GM21360 (cell line): Measurements from ENCODE around the gene CHRM1.
"Not testable (repeated sequence)": the region's sequence is repeated elsewhere in the genome, so short reads cannot be mapped to it uniquely, and the experiment has no call there.

Source experiments
- ATAC-seq: cut with Tn5 transposase; IDR thresholded peaks from one replicate; pipeline ENCODE4 v1.9.1; 2021; ENCODE audit warnings: mild to moderate bottlenecking, moderate library complexity; ENCODE audit not compliant: unreplicated experiment

Gene CHRM1, protein sequence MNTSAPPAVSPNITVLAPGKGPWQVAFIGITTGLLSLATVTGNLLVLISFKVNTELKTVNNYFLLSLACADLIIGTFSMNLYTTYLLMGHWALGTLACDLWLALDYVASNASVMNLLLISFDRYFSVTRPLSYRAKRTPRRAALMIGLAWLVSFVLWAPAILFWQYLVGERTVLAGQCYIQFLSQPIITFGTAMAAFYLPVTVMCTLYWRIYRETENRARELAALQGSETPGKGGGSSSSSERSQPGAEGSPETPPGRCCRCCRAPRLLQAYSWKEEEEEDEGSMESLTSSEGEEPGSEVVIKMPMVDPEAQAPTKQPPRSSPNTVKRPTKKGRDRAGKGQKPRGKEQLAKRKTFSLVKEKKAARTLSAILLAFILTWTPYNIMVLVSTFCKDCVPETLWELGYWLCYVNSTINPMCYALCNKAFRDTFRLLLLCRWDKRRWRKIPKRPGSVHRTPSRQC

DNA sequence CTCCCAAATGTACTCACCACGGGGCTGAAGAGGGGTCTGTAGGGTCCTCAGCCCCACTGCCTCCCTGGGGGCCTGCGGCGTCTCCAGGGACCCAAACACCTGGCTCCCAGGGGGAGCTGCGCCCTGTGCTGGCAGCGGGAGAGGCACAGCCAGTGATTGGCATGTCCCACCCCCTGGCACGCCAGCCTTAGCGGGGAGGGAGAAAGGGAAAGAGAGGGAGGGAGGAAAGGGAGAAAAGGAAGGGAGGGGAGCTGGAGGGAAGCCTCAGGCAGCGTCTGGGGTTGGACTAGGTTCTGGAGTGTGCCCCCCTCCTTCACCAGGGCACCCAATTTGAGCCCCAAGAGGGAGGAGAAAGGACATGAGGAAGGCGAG, at the start of gene CHRM1:
TSS of gene CHRM1 (minus strand) at position 163 of the 372 bp plus-strand sequence. CDS start 10,263 bp downstream, outside the sequence.
- no peak for ATAC-seq

DNA sequence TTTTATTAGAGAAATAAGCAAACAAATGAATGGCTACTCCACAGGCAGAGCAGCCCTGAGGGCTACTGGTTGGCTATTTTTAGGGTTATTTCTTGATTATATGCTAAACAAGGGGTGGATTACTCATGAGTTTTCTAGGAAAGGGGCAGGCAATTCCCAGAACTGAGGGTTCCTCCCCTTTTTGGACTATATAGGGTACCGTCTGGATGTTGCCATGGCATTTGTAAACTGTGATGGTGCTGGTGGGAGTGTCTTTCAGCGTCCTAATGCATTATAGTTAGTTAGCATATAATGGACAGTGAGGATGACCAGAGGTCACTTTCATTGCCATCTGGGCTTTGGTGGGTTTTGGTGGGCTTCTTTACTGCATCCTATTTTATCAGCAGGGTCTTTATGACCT, 44.4 kb upstream of the CHRM1 start:
- ATAC-seq: no peak

DNA sequence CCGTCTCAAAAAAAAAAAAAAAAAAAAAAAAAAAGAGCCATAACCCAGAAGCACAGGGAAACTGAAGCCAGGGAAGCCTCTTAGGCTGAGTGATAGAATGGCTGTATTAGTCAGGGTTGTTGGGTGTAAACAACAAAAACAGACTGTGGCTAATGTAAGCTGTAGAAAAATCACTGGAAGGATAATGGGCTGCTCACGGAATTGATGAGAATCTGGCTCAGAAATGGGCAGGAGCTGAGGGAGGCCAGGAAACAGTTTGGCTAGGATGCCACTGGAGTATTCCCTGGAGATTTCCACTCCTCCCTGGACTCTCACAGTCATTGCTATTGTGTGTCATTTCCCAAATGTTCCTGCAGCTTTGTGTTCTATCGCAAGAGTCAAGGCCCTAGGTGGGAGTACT, 41.2 kb upstream of the CHRM1 start:
- no peak for ATAC-seq

DNA sequence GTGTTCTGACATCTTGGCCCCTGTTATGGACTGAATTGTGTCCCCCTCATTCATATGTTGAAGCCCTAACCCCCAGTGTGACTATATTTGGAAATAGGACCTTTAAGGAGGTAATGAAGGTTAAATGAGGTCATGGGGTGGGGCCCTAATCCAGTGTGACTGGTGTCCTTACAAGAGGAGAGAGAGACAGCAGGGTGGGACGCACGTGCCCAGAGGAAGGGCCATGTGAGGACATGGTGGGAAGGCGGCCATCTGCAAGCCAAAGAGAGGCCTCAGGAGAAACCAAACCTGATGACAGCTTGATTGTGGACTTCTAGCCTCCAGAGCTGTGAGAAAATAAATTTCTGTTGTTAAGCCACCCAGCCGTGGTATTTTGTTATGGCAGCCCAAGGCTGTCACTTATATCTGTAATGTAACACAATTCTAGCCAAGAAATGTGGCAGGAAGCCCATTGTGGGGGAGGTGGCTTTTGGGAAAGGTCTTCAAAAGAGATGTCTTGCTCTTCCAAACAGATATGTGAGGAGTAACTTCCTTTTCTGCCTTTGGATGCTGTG, 39.9 kb upstream of the CHRM1 start:
- no peak for ATAC-seq

DNA sequence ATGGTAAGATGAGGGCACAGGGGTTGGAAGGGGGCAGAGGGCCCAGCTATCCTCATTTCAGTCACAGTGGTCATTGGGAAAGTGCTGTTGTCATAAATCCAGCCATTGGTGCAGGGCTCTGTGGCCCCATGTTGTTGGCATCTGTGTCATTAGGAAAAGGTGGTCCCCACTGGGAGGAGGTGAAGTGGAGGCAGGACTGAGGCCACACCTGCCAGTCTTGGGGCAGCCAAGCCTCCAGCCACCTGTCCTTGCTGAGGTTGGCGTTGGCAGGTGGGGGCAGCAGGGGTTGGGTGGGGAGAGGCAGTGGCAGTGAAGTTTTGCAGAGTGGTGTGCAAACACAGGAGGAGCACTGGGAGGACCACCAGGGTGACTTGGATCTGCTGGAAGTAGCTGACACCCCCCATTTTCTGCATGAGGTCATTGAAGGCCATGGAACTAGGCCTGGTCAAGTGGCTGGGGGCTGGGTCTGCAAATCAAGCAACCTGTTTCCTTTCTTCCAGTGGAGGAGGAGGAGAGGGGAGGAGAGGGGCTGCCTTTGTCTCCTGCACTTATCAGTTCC, 38.3 kb upstream of the CHRM1 start:
- ATAC-seq: no peak

DNA sequence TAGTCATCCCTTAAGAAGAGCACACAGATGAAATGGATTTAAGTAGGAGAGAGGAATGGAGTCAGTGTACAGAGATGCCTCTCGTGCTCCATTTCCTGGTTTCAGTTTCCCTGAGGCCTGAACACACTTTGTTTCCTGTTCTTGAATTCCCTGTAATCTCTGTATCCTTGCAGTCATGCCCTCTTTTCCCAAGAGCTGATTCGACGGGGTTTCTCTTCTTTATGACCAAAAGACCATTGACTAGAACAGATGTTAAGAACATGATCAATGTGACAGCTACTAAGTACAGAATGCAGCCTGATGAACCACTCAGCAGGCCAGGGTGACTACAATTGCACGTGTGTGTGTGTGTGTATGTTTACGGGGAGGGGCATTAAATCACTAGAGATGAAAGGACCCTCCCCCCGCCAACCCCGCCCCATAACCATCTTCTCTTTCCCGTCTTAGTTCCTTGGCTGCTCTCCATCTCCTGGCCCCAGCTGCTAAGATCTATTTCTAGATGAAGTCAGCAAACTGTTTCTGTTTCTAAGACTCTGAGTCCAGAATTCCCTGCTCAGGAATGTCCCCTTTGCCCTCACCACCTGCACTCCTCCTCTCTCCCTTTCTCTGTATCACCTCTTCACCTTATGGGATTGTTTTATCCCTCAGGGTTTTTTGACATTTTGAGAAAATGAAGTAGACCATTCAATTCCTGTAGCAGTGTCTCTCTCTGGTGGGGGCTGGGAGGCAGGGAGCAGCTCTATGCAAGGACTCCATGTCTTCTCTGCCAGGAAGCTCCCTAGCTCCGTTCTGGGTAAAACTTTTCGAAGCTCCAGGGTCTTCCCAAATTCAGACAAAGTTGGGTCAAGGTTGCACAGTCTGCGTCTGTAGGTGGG, 37.6 kb upstream of the CHRM1 start:
- no peak for ATAC-seq

DNA sequence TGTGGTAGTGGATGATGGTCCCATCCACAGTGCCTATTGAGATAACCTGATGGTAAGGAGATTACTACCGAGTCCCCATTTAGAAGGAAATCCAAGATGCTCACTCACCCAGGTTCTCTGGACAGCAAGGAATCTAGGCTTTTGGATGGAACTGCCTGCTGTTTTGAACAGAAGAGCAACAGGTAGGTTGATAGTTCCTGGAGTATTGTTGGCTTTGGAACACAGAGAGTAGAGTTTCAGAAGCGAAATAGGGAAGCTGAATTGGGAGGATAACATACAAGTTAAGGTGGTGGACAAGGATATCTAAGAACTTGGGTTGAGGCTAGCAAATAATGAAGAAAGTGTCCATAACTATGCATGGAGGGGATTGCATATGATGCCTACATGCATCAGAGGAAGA, 36.0 kb upstream of the CHRM1 start:
- no peak for ATAC-seq

DNA sequence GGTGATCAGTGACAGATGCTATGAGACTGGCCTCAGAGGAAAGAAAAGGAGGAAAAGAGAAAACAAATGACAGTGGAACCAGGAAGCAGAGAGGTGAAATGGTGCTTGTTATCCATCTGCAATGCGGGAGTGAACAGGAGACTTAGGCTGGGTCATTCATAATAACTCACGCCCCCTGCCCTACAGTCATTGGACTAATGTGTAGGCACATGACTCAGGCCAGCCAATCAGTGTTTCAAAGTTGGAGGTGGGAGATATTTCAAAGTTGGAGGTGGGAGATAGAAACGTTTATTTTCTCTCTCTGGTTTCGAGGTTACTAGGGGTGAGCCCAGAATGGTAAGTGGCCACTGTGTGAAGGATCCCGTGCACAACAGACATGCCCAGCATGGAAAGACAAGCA, 33.3 kb upstream of the CHRM1 start:
- ATAC-seq: no peak

DNA sequence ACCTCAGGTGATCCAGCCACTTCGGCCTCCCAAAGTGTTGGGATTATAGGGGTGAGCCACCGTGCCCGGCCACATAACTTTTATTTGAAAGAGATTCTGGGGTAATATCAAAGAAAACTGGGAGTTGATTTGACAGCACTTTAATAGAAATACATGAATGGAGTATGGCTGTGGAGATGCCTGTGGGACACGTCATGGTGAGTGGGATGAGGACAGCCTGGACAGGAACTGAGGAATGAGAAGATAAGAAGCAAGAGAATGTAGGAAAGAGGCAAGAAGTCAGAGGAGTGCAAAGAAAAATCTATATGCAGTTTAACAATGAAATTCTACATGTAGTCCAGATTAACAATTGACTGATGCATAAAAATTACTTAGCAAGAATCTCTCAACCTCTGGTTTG, 32.6 kb upstream of the CHRM1 start:
- ATAC-seq: no peak

DNA sequence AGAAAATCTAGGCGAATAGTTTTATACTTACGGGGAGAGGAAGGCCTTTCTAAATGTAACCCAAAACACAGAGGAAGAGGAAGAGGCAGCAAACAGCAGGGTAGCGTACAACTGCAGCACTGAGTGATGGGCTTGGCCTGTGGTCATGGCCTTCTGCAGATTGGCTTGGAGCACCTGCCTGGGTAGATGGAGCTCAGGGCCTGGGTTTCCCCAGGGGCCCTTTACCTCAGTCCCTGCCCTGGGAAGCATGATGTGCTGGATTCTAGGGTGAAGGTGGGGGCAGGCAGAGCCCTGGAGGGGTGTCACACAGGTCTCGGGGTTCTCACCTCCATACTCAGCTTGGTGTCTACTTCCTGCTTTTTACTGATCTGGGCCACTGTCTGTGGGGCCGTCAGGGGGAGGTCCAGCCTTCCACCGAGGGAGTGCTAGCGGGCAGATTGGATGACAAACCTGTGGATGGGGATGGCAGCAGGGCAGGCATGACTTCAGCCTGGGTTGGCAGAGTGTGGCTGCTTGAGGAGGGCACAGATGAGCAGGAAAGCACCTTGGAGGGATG, 27.7 kb upstream of the CHRM1 start:
- ATAC-seq: no peak

DNA sequence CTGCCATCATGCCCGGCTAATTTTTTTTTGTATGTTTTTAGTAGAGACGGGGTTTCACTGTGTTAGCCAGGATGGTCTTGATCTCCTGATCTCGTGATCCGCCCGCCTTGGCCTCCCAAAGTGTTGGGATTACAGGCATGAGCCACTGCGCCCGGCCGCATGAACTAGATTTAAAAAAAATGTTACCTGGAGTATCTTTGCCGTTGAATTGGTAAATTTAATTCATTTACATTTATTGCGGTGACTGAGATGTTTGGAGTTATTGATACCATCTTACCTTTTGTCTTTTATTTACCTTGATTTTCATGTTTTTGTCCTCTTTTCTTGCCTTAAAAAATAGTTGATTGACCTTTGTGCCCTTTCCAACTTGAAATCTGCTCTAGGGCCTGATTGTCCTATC, 24.4 kb upstream of the CHRM1 start:
- ATAC-seq: not testable (repeated sequence)

DNA sequence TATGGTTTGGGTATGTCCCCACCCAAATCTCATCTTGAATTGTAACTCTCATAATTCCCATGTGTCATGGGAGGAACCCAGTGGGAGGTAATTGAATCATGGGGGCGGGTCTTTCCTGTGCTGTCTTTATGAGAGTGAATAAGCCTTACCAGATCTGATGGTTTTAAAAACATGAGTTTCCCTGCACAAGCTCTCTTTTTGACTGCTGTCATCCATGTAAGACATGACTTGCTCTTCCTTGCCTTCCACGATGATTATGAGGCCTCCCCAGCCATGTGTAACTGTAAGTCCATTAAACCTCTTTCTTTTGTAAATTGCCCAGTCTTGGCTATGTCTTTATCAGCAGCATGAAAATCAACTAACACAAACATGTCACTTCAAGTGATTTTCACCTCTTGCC, 16.4 kb upstream of the CHRM1 start:
- ATAC-seq: not testable (repeated sequence)

DNA sequence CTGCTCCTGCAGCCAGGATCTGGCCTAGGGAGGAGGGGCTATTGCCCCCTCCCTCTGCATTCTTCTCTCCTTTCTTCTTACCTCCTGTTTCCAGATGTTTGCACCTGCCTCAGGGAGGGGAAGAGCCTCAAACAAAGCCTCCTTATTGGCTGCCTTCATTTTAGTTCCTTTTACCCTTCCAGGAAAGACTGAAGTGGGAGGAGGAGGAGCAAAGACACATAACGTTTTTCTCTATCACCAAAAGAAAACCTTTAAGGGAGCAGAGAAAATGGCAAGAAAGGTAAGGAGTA, 13.3 kb upstream of the CHRM1 start:
- ATAC-seq: no peak

DNA sequence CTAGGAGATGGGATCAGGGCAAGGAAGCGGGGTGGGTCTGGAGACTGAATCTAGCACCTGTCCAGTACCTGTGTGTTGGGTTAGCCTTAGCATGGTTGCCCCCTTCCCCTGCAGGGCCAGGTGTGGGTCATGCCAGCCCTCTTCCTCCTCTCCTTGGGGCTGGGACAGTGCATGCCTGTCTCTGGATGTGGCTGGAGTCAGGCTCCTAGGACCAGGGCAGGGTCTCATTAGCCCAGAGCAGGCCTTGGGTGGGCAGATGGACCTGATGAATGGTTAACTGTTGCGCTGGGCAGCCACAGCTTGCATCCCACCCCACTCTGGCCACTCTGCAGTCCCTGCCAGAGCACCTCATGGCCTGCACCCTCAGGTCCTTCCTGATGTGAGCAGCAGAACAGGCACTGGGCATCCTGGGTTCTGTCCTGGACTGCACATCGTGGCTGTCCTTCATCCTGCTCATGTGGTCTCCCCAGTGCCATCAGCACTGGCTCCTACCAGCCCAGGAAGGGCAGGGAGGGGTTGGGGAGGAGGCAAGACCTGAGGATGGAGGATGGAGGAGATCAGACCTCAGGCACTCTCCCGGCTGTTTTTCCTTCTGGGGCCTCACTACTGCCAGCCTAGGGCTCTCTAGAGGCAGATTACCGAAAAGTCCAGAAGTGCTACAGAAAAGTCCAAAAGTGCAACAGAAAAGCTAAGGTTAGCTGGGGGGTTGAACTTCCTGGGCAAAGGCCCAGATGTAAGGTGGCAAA, 12.8 kb upstream of the CHRM1 start:
- ATAC-seq: no peak

DNA sequence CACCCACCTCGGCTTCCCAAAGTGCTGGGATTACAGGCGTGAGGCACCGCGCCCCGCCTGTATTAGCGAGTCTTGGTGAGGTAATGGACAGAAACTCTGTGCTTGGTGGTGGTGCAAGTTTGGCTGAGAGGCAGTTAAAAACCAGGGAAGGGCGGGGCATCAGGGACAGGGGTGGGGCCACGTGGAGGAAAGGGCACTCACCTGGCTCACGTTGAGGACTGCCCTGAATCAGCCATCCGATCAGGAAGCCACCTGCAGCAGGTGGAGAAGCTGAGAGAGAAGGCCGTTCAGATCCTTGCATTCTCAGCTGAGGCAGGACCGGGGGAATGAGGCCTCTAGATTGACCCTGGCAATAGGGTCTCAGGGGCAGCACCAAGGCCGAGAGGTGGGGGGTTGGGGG, 12.1 kb upstream of the CHRM1 start:
- ATAC-seq: no peak

DNA sequence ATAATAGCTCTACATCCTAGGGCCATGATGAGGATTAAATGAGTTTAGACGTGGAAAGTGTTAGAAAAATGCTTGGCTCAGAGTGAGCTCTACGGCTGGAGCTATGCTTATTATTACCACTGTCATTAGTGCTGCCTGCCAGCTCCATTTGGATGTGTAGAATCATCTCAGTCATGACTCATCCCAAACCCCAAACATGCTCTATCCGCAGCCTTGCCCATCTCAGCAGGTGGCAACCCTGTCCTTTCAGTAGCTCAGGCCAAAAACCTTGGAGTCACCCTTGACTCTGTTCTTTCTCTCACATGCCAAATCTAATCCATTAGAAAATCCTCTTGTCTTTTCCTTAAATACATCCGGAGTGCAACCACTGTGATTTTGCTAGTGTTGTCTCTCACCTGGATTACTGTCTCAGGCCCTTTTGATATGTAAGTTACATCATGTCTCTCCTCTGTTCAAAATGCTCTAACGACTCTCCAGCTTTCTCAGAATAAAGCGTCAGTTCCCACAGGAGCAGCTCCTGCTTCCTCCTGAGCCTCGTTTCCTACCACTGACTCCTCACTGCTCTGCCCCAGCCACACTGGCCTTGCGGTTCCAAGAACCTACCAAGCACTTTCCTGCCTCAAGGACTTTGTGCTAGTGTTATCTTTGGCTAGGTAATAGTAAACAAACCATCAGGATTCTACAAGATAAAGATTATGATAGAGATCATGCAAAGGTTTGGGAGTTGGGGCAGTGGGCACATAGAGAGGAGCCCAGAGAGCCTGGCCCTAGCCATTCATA, 10.5 kb upstream of the CHRM1 start:
- no peak for ATAC-seq

DNA sequence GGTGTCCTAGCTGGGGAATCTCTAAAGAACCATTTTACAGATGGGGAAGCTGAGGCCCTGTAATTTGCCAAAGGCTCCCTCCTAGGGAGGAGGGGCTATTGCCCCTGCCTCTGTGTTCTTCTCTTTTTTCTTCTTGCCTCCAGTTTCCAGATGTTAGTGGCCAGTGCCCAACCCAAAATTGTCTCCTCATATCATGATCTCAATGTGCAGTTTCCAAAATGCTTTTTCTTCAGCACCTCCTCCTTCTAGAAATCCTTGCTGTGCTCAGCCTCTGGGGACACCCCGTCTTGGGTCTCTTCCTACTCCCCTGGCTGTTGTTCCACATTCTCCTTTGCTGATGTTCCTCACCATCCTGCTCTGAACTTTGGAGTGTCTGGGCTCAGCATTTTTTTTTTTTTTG, 9.5 kb upstream of the CHRM1 start:
- ATAC-seq: no peak

DNA sequence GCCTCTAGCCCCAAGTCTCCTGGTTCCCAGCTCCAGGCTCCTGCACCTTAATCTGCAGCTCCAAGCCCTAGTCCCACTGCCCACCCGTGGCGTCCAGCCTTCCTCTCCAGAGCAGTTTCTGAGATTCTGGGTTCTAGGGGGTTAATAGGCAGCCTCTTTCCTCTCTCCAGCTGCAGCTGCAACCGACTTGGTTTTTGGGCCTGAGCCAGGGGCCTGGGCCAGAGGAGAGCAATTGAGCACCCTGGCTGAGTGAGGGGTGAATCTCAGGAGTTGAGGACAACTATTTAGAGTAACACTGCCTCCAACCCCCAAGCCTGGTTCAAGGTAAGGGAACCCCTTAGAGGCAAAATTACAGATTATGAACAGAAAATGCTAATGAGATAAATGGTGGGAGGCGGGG, 9.0 kb upstream of the CHRM1 start:
- no peak for ATAC-seq

DNA sequence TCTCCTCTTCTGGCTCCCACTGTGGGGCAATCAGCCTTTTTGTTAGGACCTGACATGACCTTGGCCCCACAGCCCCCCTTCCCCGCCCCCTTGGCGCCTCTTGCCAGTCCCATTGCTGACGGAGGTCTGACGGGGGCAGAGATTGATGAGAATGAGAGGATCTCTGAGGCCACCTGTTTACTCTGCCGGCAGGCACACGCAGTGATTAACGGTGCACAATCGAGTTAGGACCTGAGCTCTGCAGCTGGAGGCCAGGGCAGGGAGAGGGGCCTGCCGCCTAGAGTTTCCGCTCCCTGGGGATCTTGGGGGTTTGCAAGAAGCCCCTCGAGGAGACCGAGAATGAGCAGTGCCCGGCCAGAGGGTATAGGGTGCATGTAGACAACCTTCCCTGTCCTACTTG, 6.8 kb upstream of the CHRM1 start:
- ATAC-seq: no peak
